ENCODE data around the gene XXYLT1.
A peak's percentile ranks its signal among the peaks of the same experiment; 100 is the strongest.

Gene XXYLT1

GRCh38 chr3:195207731-195208130 lies 63.2 kb downstream of the XXYLT1 start:
- H3K4me3 ChIP-seq (ENCODE audit: control insufficient read depth, low read depth, low read length): no peak overlapping the region
- no peak for TF ChIP-seq CTCF (conservative IDR thresholded peaks at IDR 0.05; ENCODE audit: control insufficient read depth, insufficient read depth, low read depth, low read length)

GRCh38 chr3:195207056-195207455 lies 63.9 kb downstream of the XXYLT1 start:
- H3K4me3 ChIP-seq (ENCODE audit: control insufficient read depth, low read depth, low read length): no peak overlapping the region
- no peak for DNase-seq (ENCODE audit: low read depth)
- TF ChIP-seq CTCF (conservative IDR thresholded peaks at IDR 0.05; ENCODE audit: control insufficient read depth, insufficient read depth, low read depth, low read length): no peak

More at GRCh38 chr3:195207731-195208130, 63.2 kb downstream of the XXYLT1 start:
- no peak for DNase-seq (ENCODE audit: low read depth)

GRCh38 chr3:195204360-195205163 lies 66.4 kb downstream of the XXYLT1 start:
- no peak for TF ChIP-seq CTCF (conservative IDR thresholded peaks at IDR 0.05; ENCODE audit: control insufficient read depth, insufficient read depth, low read depth, low read length)
- H3K4me3 ChIP-seq (ENCODE audit: control insufficient read depth, low read depth, low read length): no peak overlapping the region
- DNase-seq (ENCODE audit: low read depth): peak; percentile 58

- no peak for DNase-seq (ENCODE audit: low read depth)
- no peak for TF ChIP-seq CTCF (conservative IDR thresholded peaks at IDR 0.05; ENCODE audit: control insufficient read depth, insufficient read depth, low read depth, low read length)
- H3K4me3 ChIP-seq (ENCODE audit: control insufficient read depth, low read depth, low read length): no peak overlapping the region
Observed at GRCh38 chr3:195203606-195204005, 67.4 kb downstream of the XXYLT1 start.

GRCh38 chr3:195201295-195201694 lies 69.7 kb downstream of the XXYLT1 start:
- DNase-seq (ENCODE audit: low read depth): no peak
- no peak for TF ChIP-seq CTCF (conservative IDR thresholded peaks at IDR 0.05; ENCODE audit: control insufficient read depth, insufficient read depth, low read depth, low read length)
- H3K4me3 ChIP-seq (ENCODE audit: control insufficient read depth, low read depth, low read length): no peak overlapping the region

GRCh38 chr3:195200010-195200822 lies 70.7 kb downstream of the XXYLT1 start:
- no peak for TF ChIP-seq CTCF (conservative IDR thresholded peaks at IDR 0.05; ENCODE audit: control insufficient read depth, insufficient read depth, low read depth, low read length)
- no peak overlapping the region for H3K4me3 ChIP-seq (ENCODE audit: control insufficient read depth, low read depth, low read length)
- no peak for DNase-seq (ENCODE audit: low read depth)

Data from fibroblast of mammary gland (primary cell).